CD4-positive, alpha-beta T cell treated with Interleukin-15 for 4 hours (primary cell): ENCODE data around the gene PLAC9.
A peak's percentile ranks its signal among the peaks of the same experiment; 100 is the strongest.
"Not testable (repeated sequence)": the region's sequence is repeated elsewhere in the genome, so short reads cannot be mapped to it uniquely, and the experiment has no call there.

Source experiments
- DNase-seq: peaks from one replicate; pipeline ENCODE4 v3.0.0-alpha.2; 2020; ENCODE audit warnings: low spot score

Gene PLAC9

DNA sequence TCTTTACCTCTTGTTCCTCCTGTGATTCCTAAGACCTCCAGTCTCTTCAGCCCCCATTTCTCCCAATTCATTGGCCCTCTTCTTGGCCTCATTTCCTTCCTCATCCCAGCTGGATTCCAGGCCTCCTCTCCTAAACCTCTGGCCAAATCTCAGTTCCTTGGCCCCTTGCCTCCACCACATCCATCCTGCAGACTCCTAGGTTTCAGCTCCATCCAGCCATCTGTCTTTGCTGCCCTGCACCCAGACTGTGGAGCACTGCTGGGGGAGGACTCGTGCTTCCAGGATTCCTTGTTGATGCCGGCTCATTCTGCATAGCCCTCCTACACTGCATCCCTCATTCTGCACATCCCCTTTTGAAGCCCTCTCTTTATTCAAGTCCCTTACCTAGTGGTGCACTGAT is 6.7 kb downstream of the PLAC9 start:
- no peak for DNase-seq

DNA sequence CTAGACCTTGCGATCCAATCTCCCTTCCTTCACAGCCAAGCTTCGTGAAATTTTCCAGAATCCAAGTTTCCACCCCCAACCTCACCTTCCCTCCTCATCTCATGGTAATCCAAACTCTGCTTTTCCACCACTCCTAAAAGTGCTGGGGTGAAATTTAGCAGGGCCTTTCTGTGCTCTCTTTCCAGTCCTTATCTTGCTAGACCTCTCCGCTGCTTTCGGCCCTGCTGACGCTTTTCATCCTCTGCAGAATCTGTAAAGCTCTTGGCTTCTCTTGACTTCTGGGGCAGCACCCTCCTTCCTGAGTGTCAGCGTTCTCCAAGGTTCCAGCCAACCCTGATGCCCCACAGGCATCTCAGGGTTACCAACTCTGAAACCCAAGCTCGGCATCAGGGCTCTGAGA is 7.7 kb downstream of the PLAC9 start:
- no peak for DNase-seq

DNA sequence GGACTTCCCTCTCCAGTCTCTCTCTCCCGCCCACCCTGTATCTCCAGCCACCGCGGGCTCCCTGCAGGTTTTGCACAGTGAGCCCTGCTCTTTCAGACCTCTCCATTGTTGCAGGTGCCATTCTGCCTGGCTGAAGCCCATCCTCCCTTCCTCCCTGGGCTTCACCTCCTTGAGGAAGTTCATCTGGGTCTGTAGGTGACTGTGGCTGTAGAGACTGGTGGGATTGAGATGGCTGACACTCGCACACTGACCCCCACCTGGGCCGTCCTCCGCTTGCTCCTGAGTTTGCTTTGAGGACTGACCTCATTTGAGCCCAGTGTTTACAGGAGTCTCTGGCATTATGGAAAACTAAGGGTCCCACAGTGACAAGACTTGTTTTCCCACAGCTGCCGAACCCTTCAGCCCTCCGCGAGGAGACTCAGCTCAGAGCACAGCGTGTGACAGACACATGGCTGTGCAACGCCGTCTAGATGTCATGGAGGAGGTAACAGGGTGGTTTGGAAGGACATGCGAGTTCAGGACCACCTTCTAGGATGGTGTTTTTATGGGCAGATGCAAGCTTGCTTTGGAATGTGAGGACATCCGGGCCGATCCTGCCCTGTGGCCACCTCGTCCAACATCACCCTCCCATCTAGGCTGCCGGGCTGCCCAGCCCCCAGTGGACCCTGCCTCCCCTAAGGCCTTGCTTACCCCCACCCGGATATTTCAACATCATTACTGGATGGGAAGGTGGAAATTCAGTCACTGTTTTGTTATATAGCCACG is 9.3 kb downstream of the PLAC9 start:
- no peak for DNase-seq

DNA sequence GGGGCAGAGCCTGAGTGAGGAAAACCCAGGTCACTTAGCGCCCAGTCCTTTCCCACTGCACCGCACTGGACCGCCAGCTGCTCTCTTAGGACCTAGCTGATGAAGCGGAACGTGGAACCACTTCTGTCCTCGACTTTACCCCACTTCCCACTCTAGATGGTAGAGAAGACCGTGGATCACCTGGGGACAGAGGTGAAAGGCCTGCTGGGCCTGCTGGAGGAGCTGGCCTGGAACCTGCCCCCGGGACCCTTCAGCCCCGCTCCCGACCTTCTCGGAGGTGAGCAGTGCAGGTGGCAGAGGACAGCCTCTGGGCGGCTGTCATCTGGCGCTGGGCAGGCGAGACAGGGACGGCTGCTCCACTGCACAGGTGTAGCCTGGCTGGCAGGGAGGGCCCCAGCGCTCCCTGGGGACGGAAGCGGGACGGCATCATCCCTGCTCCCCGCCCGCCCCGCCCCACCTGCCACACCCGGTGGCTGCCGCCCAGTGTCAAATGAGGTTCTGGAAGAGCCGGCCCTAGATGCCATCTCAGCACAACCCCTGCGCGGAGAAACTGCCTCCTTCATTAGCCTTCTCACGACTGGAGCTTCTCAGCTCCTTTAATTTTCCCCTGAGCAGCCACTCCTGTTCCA is 11.7 kb downstream of the PLAC9 start:
- peak; percentile 12 for DNase-seq

DNA sequence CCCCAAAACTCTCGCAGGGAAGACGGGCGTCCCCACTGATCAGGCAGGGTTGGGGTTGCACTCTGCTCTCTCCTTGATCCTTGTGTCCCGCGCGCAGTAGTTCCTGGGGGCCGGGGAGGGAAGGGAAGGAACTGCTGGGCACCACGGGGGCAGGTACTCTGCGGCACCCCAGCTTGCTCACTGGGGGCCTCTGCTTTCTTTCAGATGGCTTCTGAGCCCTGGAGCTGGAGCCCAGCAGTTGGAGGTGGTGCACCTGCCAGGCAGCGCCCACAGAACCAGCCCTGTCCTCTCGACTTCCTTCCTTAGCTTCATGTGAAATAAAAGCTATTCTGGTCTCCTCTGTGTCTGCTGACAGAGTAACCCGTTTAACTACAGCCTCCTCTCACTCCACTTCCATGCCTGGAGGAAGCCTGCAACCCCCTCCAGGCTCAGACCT is 12.2 kb downstream of the PLAC9 start:
- DNase-seq = no peak

DNA sequence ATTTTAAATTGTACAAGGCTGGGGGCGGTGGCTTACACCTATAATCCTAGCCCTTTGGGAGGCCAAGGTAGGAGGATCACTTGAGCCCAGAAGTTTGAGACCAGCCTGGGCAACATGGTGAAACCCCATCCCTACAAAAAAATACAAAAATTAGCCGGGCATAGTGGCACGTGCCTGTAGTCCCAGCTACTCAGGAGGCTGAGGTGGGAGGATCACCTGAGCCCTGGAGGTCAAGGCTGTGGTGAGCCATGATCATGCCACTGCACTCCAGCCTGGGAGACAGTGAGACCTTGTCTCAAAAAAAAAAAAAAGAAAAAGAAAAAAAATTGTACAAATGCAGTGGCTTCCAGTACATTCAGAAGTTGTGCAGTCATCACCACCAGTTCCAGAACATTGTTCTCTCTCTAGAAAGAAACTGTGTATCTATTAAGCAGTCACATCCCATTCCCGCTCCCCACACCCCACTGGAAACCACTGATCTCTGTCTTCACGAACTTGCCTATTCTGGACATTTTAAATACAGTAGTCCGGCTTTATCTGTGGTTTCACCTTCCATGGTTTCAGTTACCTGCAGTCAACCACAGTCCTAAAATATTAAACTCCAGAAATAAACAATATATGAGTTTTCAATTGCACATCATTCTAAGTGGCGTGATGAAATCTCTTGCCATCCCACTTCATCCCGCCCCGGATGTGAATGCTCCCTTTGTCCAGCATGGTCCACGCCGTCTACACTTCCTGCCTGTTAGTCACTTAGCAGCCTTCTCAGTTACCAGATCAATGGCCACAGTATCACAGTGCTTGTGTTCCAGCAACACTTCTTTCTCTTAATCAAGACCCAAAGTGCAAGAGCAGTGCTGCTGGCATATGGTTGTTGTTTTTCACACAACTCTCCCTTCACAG is 13.1 kb downstream of the PLAC9 start:
- DNase-seq = not testable (repeated sequence)

DNA sequence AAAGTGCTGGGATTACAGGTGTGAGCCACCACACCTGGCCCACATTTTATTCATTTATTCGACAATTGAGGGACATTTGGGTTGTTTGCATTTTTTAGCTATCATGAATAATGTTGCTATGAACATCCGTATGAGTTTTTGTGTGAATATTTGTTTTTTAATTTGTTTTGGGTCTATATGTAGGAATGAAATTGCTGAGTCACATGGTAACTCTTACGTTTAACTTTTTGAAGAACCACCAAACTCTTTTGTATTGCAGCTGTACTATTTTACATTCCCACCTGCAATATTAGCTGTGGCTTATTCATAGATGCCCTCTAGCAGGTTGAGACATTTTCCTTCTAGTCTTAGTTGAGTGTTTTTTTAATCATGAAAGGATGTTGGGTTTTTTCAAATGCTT is 14.4 kb downstream of the PLAC9 start:
- no peak for DNase-seq

DNA sequence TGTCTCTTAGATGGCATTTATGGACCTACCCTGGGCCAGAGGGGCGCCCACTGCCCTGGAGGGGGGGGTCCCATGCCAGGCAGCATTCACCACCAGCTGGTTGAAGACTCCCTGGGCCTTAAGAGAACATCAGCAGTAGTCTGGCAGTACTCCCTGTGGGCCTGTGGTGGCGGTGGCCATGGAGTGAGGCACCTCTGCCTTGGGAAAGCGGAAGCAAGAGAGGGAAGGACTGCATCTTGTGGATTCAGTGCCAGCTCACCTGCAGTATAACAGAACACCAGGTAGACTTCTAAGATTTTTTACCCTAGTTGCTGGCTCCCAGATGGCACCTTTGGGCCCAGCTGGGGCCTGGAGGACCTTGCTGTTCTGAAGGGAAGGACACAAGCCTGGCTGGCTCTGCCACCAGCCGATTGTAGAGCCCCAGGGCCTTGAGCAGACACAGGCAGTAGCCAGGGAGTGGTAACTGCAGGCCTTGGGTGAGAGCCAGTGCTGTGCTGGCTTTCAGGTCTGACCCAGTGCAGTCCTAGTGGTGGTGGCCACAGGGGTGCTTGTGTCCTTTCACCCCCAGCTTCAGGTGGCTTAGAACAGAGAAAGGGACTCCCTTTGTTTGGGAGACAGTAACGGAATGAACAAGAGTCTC is 15.8 kb downstream of the PLAC9 start:
- no peak for DNase-seq

DNA sequence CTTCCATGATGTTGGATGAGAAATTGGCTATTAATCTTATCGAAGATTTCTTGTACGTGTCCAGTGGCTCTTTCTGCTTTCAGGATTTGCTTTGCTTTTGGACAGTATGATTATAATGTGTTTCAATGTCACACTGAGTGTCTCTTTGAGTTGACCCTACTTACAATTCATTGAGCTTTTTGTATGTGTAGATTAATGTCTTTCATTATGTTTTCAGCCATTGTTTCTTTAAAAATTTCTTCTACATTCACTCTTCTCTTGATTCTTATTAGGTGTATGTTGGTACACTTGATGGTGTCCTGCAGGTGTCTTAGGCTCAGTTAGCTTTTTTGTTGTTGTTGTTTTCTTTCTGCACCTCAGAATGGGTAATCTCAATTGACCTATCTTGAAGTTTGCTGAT is 16.6 kb downstream of the PLAC9 start:
- DNase-seq = no peak

DNA sequence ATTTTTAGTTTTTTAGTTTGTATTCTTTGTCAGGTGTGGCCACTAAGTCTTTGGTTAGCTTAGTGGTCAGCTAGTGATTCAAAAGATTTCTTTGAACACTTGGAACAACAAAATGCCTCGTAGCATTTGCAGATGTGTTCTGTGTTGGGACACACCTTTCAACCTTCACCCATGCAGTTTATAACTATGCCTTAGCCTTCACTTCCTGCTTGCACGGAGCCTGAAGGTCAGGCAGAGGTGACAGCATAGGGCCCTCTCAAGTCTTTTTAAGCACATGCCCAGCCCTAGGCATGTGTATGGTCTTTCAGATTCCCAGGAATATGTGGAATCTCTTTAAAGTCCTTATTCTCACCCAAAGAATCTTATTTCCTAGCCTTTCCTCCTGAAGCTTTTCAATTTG is 17.6 kb downstream of the PLAC9 start:
- no peak for DNase-seq

DNA sequence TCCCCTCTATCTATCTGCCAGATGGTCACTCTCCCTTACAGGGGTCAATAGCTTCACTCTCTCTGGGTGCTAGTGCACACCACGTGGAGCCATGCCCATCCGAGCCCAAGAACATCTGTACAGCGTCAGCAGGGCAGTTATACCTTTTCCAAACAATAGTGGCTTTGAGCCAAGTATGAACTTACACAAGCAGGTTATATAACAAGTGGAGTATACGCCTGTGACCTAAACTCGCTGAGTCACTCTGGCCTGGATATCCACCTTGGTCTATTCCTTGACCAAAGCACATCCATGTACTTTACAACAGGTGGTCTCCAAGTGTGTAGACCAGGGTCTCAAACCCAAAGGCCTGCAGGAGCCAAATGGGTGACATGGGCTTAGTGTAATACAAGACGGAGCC is 20.3 kb downstream of the PLAC9 start:
- DNase-seq = no peak

DNA sequence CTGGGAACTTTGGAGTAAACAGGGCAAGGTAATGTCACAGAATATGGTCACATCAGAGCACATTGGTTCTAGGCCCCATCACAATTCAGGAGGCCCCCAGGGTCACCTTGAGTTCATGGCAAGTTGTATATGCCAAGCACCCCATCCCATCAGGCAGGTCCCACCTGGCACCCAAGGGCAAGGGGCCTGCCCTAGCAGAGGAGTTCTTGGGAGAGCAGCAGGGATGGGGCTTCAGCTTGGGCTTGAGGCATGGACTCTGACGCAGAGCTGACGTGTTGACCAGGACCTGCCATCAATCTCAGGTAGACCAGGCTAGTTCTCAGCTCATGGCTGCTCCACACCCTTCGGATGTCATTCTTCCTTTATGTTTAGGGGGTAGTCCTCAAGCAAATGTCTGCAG is 20.9 kb downstream of the PLAC9 start:
- DNase-seq = no peak

DNA sequence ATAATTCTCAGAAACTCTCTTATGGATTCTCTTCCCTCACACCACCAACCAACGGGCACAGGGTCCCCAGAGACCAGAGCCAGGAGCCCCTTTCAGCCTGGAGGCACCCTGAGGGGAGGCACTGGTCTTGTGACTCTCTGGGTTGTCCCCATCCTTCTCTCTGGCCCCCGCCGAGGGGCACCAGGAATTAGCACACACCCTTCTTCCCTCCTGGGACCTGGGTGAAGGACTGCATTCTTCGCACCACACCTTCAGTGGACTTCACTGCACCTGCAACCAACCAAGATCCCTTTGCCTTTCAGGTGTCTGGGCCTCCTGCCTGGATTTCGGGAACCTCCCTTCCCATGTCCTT is 22.1 kb downstream of the PLAC9 start:
- no peak for DNase-seq

DNA sequence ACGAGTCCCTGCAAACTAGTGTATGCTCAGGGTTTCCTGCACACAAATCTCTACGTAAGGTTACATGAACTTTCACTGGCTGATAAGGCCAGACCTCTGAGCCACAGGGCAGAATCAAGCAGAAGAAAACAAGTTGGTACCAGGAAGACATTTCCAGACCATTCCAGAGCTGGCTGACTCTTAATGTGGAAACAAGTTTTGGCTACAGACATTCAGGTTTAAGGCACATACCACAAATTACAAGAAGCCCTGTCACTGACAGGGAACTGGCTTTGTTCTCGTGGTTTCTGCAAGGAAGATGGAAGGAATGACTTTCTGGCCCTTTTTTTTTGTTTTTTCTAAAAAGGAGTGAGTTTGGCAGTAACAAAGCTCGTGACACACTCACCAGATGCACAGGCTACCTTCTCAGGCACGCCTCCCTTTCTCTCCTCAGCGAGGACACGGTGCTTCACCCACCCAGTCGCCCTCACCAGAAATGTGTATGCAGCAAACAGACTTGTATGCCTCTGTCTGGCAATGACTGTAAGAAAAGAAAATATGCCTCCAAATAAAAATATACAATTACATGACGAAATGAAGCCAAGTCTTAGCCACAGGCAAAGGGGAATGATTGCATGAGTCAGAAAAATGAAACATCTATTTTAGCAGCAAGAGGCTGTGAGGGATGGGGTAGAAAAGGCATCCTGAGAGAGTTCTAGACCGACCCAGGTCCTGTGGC is 22.6 kb downstream of the PLAC9 start:
- no peak for DNase-seq

DNA sequence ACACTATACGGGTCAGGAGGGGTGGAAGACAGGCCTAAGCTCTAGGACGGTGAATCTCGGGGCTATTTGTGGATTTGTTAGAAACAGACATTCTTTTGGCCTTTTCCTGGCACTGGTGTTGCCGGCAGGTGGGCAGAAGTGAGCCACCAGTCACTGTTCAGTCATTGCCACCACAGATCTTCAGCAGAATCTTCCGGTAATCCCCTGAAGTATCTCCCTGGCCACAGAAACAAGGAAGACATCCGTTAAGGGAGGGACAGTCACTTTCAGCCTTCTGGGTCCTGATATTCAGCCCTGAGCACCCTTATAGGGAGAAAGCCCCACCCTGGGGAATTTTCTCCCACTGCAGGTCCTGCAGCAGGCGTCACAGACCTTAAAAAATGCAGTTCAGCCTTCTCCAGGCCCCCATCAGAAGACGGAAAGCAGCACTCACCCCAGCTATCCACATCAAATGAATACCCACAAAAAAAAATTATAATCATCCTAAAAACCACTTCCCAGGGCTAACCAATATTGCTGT is 23.2 kb downstream of the PLAC9 start:
- no peak for DNase-seq

DNA sequence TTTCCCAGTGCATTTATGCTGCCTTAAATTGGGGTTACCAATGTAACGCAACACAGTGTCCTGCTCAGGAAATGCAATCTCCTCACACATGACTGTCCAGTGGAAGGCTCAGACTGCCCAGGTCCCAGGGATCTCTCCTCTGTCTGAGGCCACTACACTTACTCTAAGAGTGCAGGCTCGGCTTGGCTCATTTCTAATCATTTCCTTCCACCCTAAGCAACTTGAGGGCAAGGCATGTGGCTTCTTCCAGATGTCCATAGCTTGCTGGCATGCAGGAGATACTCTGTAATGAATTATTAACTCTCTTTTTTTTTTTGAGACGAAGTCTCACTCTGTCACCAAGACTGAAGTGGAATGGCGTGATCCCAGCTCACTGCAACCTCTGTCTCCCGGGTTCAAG is 23.7 kb downstream of the PLAC9 start:
- DNase-seq = no peak

DNA sequence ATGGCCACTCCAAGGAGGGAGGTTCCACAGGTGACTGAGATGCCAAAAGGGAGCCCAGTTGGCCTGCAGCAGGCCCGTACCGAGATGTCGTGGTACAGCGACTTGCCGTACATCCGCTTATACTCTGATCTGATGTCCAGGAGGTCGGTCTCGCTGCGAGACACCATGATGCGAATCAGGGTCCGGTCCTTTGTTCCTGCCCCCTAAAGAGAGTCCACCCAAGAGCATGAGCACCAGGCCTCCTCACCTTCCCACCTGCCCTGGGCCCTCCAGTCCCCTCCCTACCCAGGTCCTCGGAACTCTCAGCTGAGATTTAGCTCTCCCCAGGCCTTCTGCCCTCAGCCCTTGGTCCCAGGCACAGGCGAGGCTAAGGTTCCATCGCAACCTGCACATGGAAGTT is 25.0 kb downstream of the PLAC9 start:
- no peak for DNase-seq

DNA sequence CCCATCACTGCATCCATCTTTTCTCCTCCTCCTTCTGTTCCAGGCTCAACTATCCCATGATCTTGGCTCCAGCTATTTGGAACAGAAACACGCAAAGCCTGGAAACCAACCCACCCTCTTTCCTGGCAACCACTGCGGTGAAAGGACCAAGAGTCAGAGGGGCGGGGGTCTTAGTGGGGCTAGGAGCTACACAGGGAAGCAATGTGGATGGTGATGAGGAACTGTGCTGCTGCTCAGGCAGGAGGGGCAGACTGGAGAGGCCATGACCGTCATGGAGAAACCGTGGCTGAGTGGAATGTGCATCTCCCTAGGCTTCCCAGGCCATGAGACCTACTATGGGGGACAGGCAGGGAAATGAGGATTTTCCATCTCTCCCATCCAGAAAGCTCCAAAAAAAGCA is 25.6 kb downstream of the PLAC9 start:
- no peak for DNase-seq

DNA sequence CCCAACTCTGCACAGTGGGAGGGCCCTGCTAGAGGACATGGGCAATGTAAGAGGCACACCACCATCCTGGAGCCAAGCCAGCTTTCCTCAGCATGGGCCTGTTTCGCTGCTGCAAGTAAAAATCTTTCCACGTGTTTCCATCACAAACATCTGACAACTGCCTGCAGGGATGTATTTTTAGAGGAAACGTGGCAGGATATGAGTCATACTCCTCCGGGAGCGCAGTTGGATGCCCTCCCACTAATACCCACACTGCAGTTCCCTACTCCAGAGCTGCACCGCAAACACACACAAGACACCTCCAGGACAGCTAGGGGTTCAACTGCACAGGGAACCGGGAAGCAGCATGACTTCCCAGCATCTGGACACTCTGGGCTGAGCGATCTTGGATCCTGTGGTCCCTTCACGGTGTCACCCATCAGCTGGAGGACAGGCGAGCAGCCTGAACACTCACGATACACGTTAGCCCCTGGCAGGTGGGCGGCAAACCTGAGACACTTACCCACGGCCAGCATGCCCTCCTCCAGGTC is 26.1 kb downstream of the PLAC9 start:
- DNase-seq = no peak

DNA sequence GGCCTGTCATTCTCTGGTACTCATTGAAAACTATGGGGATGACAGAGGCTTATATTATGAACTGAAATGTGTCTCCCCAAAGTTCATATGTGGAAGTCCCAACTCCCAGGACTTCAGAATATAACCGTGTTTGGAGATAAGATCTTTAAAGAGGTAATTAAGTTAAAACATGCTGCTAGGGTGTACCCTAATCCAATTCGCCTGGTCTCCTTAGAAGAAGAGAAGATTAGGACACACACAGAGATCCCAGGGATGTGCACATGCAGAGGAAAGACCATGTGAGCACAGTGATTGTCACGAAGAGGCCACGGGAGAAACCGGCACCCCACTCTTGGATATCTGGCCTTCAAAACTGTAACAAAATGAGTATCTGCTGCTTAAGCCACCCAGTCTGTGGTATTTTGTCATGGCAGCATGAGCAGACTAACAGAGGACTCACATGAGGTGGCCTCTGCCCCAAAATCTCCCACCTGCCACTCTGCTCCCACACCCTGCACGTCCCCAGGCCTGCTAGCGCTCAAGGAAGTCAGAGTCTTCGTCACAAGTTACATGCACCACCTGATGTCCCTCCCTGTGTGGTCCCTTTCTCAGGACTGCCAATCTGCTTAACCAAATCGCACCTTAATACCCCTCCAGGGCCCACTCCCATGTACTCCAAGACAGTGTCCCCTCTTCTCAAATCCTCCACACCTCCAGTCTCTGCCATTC is 26.8 kb downstream of the PLAC9 start:
- no peak for DNase-seq
